ENCODE data around the gene ZNF416. TPM values are rescaled to one million over a fixed set of nuclear protein-coding genes. Genes with fewer than 3 reads are reported as not detected.

Gene ZNF416
- total and polyA plus RNA-seq, 9 of the 15 experiments (the other 6 are each of a cell fraction or from before 2014, with no cell fraction given), result 0.20 to 2.0 (median 1.1) TPM

DNA sequence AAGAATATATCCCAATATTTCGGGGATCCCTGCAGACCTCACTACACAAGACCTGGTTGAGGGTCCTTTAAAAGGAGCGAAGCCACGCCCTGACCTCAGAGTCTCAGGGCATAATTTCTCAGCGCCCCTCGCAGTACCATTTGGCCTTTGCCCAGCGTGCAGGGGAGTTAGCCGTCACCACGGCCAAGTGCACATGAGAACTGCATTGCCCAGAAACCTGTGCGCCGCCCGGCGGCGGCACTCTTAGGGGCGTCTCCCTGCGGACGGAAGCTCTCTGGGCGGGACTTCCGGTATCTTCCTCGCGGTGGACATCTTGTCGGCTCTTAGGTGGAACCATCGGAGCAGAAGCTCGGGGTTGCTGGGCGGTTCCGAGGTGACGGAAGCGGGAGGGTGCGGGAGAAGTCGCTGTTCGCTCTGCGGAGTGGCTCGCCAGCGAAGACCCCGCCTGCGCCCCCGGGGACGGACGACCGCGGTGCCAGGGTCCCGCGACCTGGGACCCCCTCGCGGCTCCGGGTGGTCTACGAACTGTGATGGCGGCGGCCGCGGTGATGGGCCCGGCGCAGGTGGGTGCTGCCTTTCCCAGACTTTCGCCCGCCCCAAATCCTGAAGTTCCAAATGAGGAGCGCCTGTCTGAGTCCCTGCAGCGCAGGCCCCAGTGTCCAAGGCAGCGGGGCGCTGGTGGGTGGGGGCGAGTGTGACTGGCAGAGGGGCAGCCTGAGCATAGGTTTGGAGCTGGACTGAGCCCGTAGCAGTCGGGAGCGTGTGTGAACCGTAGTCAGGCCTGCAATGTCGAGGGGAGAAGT lies 35.4 kb upstream of the ZNF416 start, which contains the start of gene ZNF134 (continued):
- TF ChIP-seq EP400 (IDR thresholded peaks at IDR 0.05) (peak; percentile 65; the same call in 1 of the 2 replicates), ASH1L (IDR thresholded peaks at IDR 0.05; ENCODE audit: borderline replicate concordance, low read depth, partially characterized antibody) (no peak), COPS2 (conservative IDR thresholded peaks at IDR 0.05) (no peak), GTF2A2 (tag; IDR thresholded peaks at IDR 0.05) (no peak), ZNF707 (CRISPR knock-in tag; conservative IDR thresholded peaks at IDR 0.05) (no peak), CTBP1 (IDR thresholded peaks at IDR 0.05; ENCODE audit: borderline replicate concordance) (no peak), NRF1 (conservative IDR thresholded peaks at IDR 0.05 in 1 of 2, IDR thresholded peaks at IDR 0.05 in 1 of 2) (peak; percentile 20 to 52; a peak in 3 of 4 replicates), RFX5 (IDR thresholded peaks at IDR 0.05; ENCODE audit: low read depth, low read length) (no peak), CBX3 (IDR thresholded peaks at IDR 0.05; ENCODE audit: borderline replicate concordance in 1 of 2, low read length in 2 of 2) (peak in 1 of 2 experiments; percentile 40; a peak in 1 of 3 replicates), TEAD2 (tag; IDR thresholded peaks at IDR 0.05) (no peak), GABPB1 (CRISPR knock-in tag; IDR thresholded peaks at IDR 0.05) (peak; percentile 91), MBD2 (IDR thresholded peaks at IDR 0.05; ENCODE audit: borderline replicate concordance, low read depth) (no peak), PHF21A (IDR thresholded peaks at IDR 0.05; ENCODE audit: borderline replicate concordance, low read depth) (no peak), CREBBP (IDR thresholded peaks at IDR 0.05; ENCODE audit: low read depth, low read length) (no peak), ZBTB7A (IDR thresholded peaks at IDR 0.05; ENCODE audit: borderline replicate concordance, control insufficient read depth, low read depth, low read length) (peak; percentile 64; the same call in 1 of the 2 replicates), ZNF3 (CRISPR knock-in tag; IDR thresholded peaks at IDR 0.05) (no peak), JUND (IDR thresholded peaks at IDR 0.05; ENCODE audit: borderline replicate concordance, low read depth, low read length) (peak; percentile 38; the same call in 1 of the 2 replicates), JUND (tag; IDR thresholded peaks at IDR 0.05; ENCODE audit: borderline replicate concordance, low read depth, low read length) (no peak), ZKSCAN1 (IDR thresholded peaks at IDR 0.05; ENCODE audit: low read depth, low read length) (no peak)
- TF ChIP-seq, protein P1, sequence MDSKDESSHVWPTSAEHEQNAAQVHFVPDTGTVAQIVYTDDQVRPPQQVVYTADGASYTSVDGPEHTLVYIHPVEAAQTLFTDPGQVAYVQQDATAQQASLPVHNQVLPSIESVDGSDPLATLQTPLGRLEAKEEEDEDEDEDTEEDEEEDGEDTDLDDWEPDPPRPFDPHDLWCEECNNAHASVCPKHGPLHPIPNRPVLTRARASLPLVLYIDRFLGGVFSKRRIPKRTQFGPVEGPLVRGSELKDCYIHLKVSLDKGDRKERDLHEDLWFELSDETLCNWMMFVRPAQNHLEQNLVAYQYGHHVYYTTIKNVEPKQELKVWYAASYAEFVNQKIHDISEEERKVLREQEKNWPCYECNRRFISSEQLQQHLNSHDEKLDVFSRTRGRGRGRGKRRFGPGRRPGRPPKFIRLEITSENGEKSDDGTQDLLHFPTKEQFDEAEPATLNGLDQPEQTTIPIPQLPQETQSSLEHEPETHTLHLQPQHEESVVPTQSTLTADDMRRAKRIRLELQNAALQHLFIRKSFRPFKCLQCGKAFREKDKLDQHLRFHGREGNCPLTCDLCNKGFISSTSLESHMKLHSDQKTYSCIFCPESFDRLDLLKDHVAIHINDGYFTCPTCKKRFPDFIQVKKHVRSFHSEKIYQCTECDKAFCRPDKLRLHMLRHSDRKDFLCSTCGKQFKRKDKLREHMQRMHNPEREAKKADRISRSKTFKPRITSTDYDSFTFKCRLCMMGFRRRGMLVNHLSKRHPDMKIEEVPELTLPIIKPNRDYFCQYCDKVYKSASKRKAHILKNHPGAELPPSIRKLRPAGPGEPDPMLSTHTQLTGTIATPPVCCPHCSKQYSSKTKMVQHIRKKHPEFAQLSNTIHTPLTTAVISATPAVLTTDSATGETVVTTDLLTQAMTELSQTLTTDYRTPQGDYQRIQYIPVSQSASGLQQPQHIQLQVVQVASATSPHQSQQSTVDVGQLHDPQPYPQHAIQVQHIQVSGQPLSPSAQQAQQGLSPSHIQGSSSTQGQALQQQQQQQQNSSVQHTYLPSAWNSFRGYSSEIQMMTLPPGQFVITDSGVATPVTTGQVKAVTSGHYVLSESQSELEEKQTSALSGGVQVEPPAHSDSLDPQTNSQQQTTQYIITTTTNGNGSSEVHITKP (IDR thresholded peaks at IDR 0.05; ENCODE audit: partially characterized antibody), result peak; percentile 68
- TF ChIP-seq, protein P2, sequence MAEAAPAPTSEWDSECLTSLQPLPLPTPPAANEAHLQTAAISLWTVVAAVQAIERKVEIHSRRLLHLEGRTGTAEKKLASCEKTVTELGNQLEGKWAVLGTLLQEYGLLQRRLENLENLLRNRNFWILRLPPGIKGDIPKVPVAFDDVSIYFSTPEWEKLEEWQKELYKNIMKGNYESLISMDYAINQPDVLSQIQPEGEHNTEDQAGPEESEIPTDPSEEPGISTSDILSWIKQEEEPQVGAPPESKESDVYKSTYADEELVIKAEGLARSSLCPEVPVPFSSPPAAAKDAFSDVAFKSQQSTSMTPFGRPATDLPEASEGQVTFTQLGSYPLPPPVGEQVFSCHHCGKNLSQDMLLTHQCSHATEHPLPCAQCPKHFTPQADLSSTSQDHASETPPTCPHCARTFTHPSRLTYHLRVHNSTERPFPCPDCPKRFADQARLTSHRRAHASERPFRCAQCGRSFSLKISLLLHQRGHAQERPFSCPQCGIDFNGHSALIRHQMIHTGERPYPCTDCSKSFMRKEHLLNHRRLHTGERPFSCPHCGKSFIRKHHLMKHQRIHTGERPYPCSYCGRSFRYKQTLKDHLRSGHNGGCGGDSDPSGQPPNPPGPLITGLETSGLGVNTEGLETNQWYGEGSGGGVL (CRISPR knock-in tag; IDR thresholded peaks at IDR 0.05), result no peak
- TF ChIP-seq, protein P3, sequence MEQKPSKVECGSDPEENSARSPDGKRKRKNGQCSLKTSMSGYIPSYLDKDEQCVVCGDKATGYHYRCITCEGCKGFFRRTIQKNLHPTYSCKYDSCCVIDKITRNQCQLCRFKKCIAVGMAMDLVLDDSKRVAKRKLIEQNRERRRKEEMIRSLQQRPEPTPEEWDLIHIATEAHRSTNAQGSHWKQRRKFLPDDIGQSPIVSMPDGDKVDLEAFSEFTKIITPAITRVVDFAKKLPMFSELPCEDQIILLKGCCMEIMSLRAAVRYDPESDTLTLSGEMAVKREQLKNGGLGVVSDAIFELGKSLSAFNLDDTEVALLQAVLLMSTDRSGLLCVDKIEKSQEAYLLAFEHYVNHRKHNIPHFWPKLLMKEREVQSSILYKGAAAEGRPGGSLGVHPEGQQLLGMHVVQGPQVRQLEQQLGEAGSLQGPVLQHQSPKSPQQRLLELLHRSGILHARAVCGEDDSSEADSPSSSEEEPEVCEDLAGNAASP (IDR thresholded peaks at IDR 0.05), result no peak
